Activated CD4-positive, alpha-beta T cell treated with anti-CD3 and anti-CD28 coated beads for 4 hours (primary cell): ENCODE results near the gene CNTNAP3.
"Not testable (repeated sequence)": the region's sequence is repeated elsewhere in the genome, so short reads cannot be mapped to it uniquely, and the experiment has no call there.

Experiments used
- DNase-seq, 2 donors: peaks; one replicate each; pipeline ENCODE4 v3.0.0-alpha.2; 2020

CNTNAP3 gene

GRCh38 chr9:39287980-39288379 lies at the start of gene CNTNAP3:
Gene CNTNAP3, minus strand, starts transcription at chr9:39288167. Its CDS starts 103 bp downstream, at chr9:39288064.
- not testable (repeated sequence) for DNase-seq

- DNase-seq = not testable (repeated sequence)
Observed at GRCh38 chr9:39279995-39280394, 8.0 kb downstream of the CNTNAP3 start.

GRCh38 chr9:39242513-39242912 lies 45.5 kb downstream of the CNTNAP3 start:
- DNase-seq = not testable (repeated sequence)

- DNase-seq = not testable (repeated sequence)
Observed at GRCh38 chr9:39232130-39232991, 55.6 kb downstream of the CNTNAP3 start.

GRCh38 chr9:39215976-39216375 lies 72.0 kb downstream of the CNTNAP3 start:
- not testable (repeated sequence) for DNase-seq

GRCh38 chr9:39209773-39210172 lies 78.2 kb downstream of the CNTNAP3 start:
- DNase-seq = not testable (repeated sequence)

GRCh38 chr9:39206643-39207042 lies 81.3 kb downstream of the CNTNAP3 start:
- not testable (repeated sequence) for DNase-seq

GRCh38 chr9:39205842-39206241 lies 82.1 kb downstream of the CNTNAP3 start:
- not testable (repeated sequence) for DNase-seq

GRCh38 chr9:39200412-39200811 lies 87.6 kb downstream of the CNTNAP3 start:
- not testable (repeated sequence) for DNase-seq

- not testable (repeated sequence) for DNase-seq
Observed at GRCh38 chr9:39198000-39198709, 89.8 kb downstream of the CNTNAP3 start.

- DNase-seq = not testable (repeated sequence)
Observed at GRCh38 chr9:39171370-39171769, 116.6 kb downstream of the CNTNAP3 start.

GRCh38 chr9:39157714-39158113 lies 130.3 kb downstream of the CNTNAP3 start:
- not testable (repeated sequence) for DNase-seq

- not testable (repeated sequence) for DNase-seq
Observed at GRCh38 chr9:39132826-39133552, 155.0 kb downstream of the CNTNAP3 start.

- DNase-seq = not testable (repeated sequence)
Observed at GRCh38 chr9:39121401-39121800, 166.6 kb downstream of the CNTNAP3 start.

- not testable (repeated sequence) for DNase-seq
Observed at GRCh38 chr9:39111746-39112145, 176.2 kb downstream of the CNTNAP3 start.

- no peak for DNase-seq
Observed at GRCh38 chr9:39108145-39108544, 179.8 kb downstream of the CNTNAP3 start.

- not testable (repeated sequence) for DNase-seq
Observed at GRCh38 chr9:39097208-39097607, 190.8 kb downstream of the CNTNAP3 start.

- DNase-seq = not testable (repeated sequence)
Observed at GRCh38 chr9:39085311-39085710, 202.7 kb downstream of the CNTNAP3 start.

- not testable (repeated sequence) for DNase-seq
Observed at GRCh38 chr9:39082574-39082973, 205.4 kb downstream of the CNTNAP3 start.

GRCh38 chr9:39080081-39080480 lies 207.9 kb downstream of the CNTNAP3 start:
- DNase-seq = not testable (repeated sequence)

GRCh38 chr9:39078621-39079256 lies 209.2 kb downstream of the CNTNAP3 start:
- not testable (repeated sequence) for DNase-seq

- DNase-seq = not testable (repeated sequence)
Observed at GRCh38 chr9:39073537-39073936, 214.4 kb downstream of the CNTNAP3 start.
